GM04503 (cell line): Measurements from ENCODE around the gene IRAG1.

Source experiments
- DNase-seq: peaks from one replicate; pipeline ENCODE4 v3.0.0-alpha.2; 2012; ENCODE audit warnings: low read depth

The IRAG1 gene

DNA sequence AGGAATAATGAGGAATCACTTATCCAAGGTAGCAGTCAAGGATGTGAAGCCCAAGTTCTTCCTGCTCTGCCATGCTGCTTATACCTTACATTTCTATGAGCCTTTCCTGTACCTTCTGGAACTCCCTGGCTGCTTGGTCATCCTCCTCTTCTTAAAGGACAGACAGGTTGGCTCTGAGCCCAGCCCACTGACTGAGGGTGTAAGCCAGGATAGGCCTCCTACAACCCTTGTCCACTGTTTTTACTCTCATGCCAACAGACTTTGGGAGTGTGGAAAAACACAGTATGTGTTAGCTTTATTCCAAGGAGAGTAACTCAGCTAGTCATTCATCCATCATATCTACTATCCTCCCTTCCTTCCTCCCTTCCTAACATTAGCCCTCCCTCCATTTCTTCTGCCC lies 47.5 kb downstream of the IRAG1 start:
- no peak for DNase-seq

DNA sequence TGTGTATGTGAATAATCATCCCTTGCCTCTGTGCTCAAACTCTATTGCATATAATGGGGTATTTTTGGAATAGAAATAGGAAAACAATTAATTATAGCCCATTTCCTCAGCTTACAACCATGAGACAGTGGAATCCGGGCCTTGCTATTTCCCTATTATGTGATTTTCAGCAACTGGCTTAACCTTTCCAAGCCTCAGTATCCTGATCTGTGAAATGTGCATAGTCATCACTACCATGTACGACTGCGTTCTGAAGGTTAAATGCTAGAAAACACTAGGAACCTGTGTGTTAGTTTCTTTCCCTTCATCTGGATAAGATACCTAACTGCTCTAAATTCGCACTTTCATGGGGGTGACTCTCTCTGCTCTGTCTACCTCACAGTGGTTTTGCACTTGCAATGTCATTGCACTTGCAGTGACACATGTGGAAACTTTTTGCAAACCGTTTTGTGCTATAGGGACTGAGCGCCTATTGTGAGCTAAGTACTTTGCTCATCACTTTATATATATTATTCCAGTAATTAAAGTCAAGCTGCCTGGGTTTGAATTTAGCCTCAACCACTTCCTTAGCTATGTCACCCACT lies 48.3 kb downstream of the IRAG1 start:
- DNase-seq: no peak
